HG03558 (cell line): ENCODE measurements around the gene SLC28A1.

ENCODE experiments used
- ATAC-seq: cut with Tn5 transposase; IDR thresholded peaks from one replicate; pipeline ENCODE4 v1.9.1; 2021; ENCODE audit warnings: moderate number of reproducible peaks; ENCODE audit not compliant: unreplicated experiment; ENCODE audit errors: extremely low read depth

Gene SLC28A1

DNA sequence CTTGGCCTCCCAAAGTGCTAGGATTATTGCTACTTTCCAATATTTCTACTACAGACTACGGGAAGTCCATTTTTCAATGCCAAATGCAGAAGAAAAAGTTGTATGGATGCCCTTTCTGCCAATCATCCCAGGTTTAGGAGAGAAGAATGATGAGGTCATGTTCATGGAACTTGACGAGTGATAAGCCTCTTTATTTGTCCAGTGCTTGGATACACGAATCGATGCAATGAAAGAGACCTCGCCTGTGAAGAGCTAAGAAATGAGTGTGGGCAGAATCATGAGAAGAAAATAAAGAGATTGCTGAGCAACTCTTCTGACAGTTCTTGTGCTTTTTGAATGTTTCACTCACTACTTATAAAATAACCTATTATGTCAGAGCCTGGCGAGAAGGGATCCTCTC, 996 bp upstream of the SLC28A1 start:
- ATAC-seq: no peak

DNA sequence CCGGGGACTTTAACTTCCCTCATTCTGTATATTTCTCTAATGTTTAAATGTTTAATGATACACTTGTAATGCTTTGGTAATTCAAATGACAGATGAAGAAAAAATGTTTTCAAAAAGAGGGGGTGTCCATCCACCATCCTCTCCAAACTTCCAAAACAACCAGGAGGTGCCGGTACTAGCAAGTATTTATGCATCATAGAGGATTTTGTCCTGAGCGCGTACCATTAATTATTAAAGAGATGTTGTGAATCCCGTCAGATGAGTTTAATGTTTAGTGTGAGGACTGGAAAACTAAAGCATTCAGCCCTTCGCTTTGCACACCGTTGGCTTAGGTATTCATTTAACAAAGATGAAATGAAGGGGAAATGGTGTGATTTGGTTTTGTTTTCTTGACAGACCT, 1.3 kb downstream of the SLC28A1 start:
- ATAC-seq: no peak

DNA sequence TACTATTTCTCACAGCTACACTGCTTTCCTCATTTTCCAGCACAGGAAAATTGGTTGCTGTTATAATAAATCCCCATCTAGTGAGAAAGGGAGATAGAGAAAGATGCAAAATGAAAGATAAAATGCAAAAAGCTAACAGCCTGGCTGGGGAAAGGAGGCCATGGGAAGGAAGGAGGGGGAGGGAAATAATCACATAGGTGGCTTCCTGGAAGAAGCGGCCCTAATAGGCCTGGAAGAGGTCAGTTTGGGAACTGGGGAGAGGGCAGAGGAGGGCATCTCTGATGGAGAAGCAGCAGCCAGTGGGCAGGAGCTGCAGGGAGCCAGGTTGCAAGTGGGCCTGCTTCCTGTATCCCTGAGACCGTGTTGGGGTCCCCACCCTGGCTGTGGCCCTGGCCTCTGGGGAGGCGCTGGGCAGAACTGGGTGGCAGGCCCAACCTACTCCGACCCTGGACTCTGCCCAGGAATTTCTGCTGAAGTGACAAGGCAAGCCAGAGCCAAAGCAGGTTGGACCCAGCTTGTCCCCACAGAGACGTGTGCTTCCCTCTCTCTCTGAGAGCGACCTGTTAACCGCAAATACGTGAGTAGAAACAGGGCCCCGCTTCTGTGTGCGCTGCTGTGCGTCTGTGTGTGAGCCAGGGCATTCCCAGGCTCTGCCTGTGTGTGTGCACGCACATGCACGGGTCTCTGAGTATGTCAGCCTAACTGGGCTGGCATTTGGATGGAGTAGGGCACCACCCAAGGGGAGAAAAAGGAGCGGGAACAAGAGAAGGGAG, 1.9 kb downstream of the SLC28A1 start:
- no peak for ATAC-seq

DNA sequence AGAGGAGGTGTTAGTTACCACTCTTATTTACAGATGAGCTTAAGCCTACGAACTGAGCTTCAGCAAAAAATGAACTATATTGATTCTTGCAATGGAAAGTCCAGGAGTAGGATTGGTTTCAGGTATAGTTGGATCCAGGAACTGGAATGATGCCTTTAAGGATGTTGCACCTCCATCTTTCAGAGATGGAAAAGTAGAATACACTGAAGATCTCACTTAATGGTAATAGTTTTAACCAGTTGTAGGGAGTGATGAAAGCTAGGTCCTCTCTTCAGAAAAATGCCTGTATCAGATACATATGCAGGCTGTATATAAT, 2.5 kb downstream of the SLC28A1 start:
- ATAC-seq: no peak

DNA sequence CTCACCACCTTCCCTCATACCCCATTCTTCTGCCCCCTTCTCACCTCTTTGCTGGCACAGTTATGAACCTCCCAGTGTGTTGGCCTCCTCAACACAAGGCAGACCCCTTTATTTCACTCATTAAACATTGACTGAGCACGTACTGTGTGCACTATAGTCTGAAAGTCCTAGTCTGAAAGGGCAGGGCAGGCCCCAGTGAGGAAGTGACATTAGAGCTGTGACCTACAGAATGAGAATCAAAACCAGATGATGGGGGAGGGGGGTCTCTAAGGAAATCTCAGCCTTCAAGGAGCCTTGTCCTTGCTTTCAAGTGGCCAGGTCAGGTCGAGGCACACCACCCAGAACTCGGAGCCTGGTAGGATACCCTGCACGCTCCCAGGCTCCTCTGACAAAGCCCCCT, 3.5 kb downstream of the SLC28A1 start:
- ATAC-seq: no peak

DNA sequence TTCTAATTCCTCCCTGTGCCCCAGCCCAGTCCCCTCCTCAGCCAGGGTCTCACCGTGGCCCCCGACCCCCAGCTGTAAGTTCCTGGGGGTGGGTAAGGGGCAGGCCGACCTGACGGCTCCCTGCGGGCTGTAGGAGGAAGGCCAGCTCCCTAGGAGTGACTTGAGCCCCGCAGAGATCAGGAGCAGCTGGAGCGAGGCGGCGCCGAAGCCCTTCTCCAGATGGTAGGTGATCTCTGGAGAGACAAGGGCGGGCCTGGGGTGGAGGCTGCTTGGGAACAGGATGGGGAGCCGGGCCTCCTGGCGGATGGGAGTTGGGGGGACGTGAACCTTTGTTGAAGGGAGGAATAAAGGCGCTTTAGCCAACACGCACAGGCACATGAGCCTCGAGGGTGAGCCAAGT, 4.2 kb downstream of the SLC28A1 start:
- ATAC-seq: no peak

DNA sequence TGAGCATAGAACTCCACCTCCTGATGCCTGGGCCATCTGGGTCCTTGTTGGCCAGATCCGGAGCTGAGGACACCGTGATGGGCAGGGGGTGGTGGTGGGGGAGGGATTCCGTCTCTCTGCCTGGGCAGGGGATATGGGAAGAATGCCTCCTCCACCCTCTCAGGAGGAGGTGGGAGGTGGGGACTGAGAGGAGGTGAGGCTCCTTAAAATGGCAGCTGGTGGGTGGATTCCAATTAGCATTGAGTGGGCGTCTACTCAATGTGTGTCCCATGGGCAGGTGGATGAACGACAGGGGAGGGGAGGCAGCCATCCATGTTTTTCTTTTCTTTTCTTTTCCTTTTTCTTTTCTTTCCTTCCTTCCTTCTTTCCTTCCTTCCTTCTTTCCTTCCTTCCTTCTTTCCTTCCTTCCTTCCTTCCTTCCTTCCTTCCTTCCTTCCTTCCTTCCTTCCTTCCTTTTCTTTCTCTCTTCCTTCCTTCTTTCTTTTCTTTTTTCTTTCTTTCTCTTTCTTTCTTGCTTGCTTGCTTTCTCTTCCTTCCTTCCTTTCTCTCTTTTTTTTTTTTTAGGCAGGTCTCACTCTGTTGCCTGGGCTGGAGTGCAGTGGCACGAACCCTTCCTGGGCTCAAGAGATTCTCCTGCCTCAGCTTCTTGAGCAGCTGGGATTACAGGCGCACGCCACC, 5.0 kb downstream of the SLC28A1 start:
- no peak for ATAC-seq

DNA sequence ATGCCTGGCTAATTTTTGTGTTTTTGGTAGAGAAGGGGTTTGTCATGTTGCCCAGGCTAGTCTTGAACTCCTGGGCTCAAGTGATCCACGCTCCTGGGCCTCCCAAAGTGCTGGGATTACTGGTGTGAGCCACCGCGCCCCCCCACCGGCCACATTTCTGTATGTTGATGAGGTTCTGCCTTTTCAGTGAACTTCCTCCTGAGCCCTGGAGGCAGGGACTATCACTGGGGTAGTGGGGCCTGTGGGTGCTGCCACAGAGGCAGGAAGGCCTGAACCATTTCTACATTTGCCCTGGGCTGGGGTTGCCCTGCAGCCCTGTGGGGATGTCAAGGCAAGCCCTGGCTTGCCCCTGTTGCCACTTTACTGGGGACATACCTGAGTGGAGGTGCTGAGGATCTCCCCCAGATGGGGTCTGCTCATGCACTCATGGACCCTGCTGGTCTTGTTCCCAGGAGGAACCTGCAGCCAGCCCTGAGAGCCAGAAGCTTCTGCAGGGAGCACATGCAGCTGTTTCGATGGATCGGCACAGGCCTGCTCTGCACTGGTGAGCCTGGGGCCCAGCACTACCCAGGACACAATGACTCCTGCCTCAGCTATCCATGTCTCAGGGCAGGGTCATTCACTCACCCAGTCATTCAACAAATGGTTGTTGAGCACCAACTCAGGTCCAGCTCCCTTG, 5.7 kb downstream of the SLC28A1 start:
- no peak for ATAC-seq

DNA sequence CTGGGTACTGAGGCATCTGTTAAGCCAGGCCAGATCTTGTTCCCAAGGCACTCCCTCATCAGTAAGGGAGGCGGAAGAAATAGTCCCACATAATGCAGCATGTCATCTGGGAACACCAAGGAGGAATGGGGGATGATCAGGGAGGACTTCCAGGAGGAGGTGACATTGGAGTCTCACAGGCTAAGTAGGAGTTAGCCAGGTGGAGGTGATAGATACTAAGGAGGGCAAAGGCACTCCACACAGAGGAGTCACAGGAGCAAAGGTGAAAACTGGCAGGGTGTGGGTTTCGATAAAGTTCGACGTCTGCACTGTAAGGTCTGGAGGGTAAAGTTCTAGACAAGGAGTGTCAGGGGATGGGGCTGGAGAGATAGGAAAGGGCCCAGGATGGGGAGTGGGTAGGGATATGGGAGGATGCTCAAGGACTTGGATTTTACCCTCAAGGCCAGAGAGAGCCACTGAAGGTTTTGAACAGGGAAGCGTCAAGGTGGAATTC, 6.3 kb downstream of the SLC28A1 start:
- no peak for ATAC-seq

DNA sequence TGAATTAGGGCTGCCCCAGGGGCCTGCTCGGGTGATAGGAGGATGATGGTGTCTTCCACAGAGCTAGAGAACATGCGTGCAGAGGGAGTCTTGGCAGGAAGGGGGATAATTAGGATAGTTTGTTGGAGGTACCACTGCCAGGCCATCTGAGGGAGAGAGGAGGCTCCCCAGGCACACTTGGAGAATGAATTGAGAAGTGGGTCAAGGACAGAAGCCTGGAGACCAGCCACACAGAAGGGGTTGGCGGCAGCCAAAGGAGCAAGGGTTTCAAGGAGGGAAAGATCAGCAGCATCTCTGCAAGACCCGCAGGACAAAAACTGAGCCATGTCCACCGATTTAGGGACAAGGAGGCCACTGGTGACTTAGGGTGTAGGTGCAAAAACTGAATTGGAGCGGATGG, 6.9 kb downstream of the SLC28A1 start:
- no peak for ATAC-seq

DNA sequence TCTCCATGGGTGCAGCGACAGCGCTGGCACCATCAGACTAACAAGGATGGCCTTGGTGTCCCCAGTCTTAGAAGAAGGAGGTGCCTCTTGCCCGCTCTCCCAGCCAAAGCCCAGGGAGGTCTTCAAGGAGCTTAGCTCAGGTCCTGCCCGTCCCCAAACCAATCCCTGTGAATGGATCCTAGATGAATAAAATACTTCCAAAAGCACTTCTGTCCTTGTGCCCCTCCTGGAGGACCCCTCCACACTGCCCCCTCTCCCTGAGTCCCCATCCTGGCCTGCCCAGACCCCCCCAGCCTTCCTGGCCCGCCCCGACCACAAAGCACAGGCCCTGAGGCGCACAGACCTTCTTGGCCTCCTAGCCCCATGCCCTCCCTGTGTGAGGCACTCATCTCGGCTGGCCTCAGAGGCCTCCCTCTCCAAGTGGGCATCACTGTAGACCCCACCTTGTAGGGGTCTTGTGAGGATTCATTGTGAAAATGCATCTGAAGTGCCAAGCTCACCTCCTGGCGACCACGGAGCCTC, 8.4 kb downstream of the SLC28A1 start:
- no peak for ATAC-seq

DNA sequence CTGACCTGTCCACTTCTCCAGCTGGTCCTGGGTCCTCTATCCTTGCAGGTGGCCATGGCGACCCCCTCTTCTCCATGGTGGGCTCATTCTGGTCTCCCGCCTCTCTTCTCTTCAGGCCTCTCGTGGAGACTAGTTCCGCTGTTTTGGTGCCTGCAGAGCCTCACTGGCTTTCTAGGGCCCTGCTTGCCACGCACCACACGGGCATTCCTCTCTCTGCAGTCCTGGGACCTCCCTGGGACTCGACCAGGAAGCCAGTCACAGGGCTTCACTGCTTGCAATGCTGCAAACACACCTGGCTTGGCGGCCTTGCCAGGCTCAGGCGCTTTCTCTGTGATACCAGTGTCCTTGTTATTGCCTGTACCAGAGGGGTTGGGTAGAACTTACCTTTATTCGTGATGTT, 9.1 kb downstream of the SLC28A1 start:
- no peak for ATAC-seq

DNA sequence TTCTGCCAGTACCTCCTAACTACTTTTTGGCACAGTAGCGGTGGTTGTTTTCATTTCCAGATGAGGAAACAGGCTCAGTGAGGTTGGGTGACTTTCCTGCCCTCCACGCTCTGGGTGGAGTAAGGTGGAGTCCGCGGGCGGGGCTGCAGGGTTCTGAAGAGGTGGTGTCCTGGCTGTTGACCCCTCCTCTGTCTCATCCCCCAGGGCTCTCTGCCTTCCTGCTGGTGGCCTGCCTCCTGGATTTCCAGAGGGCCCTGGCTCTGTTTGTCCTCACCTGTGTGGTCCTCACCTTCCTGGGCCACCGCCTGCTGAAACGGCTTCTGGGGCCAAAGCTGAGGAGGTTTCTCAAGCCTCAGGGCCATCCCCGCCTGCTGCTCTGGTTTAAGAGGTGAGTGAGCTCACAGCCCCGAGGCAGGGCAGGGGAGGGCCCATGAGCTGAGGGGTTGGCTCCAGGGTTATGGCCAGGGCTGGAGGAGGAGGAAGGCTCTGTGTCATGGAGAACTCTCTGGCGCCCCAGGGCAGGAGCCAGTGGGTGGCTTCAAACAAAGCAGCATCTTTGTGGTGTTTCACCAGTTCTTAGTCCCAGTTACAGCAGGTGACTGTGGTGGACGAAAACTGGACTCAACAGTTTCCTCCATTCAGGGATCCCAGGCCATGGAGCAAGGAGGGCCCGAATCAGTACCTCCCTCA, 10.4 kb downstream of the SLC28A1 start:
- no peak for ATAC-seq

DNA sequence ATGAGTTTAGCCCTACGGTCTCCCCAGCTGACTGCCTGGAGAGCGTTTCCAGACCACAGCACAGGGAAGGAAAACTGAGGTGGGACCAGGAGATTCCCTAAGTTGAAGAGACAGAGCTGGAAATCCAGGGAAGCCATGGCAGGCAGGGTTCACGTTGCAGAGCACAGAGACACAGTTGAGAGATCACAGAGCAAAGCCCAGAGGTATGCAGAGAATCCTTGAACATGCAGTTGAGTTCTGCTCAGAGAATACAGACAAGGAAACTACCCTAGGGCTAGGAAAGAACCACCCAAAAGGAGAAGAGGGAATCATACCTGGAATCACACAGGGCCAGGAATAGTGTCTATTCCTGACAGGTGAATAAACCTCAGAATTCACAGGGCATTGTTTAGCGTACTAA, 14.3 kb downstream of the SLC28A1 start:
- no peak for ATAC-seq

DNA sequence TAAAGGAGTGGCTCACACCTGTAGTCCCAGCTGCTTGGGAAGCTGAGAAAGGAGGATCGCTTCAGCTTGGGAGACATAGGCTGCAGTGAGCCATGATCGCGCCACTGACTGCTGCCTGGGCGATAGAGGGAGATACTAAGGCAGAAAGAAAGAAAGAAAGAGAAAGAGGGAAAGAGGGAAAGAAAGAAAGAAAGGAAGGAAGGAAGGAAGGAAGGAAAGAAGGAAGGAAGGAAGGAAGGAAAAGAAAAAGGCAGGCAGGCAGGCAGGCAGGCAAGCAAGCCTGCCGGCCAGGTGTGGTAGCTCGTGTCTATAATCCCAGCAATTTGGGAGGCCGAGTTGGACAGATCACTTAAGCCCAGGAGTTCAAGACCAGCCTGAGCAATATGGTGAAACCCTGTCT, 15.3 kb downstream of the SLC28A1 start:
- ATAC-seq: no peak

DNA sequence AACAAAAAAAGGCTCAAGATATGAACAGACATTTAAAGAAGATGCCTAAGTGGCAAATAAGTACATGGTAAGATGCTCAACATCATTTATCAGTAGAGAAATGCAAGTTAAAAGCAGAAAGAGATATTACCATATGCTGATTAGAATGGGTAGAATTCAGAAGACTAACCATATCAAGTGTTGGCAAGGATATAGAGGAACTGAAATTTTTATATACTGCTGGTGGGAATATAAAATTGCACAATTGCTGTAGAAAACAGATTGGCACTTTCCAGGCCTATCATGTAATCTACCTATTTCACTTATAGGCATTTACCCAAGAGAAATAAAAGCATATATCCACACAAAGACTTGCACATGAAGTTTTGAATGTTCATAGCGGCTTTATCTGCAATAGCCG, 17.1 kb downstream of the SLC28A1 start:
- no peak for ATAC-seq

DNA sequence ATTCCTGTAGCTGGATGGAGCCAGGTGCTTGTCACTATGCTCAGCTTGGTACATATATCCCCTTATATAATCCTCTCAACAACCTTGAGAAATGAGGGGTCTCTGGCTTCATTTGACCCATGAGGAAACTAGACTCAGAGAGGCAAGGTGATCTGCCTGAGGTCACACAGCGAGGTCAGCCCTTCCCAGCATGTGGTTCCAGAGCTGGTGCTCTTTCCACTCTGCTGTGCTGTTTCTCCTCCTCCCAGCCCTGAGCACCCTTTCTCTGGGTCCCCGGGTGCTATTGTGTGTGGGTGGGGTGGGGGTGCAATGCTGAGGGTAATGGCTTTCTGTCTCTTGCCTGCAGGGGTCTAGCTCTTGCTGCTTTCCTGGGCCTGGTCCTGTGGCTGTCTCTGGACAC, 19.3 kb downstream of the SLC28A1 start:
- no peak for ATAC-seq

DNA sequence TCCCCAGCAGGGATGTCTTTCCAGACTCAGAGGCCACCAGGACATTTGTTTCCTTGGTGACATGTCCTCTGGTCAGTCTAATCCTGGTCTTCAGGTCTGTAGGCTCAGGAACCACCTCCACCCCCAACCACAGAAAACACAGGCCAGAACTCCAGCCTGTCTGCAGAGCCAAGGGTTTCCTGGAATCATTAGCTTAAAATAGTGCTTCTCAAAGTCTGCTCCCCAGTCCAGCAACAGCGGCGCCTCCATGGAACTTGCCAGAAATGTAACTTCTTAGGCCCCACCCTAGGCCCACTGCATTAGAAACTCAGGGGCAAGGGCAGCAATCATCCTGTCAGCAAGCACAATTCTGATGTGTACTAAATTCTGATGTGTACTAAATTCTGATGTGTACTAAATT, 20.0 kb downstream of the SLC28A1 start:
- ATAC-seq: no peak

DNA sequence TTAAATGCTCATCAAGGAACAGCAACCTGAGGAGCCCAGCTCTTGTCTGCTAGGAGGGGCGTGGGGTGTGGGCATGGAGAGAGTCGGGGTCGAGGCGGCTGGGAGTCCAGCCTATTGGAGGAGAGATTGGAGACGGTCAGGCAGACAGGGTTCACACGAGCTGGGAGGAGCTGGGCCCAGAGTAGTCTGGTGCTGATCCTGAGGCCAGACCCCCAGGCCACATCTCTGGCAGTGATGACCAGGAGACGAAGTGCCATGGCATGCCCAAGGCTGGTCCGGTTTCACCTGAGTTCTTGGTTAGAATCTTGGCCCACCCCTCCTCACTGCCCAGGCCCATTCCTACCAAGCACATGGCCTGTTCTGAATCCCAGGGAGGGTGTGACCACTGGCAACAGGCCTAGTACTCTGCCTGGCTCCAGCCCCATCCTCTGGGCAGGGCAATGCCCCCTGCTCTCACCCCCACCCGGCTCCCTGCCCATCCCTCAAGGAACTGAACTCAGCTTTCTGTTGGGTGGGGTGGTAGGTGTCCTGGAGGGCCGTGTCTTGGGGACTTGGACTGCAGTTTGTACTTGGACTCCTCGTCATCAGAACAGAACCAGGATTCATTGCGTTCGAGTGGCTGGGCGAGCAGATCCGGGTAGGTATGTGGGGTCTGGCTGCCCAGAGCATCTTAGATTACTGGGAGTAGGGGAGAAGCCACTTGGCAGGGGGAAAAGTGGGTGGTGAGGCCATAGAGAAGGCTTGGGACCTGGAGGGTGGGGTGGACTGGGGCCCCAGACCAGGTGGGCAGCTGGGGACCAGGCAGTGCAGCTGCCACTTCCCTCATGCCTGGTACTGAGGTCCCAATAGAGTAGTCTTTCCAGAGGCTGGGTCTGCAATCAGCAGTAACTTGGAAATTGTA, 20.8 kb downstream of the SLC28A1 start:
- no peak for ATAC-seq

DNA sequence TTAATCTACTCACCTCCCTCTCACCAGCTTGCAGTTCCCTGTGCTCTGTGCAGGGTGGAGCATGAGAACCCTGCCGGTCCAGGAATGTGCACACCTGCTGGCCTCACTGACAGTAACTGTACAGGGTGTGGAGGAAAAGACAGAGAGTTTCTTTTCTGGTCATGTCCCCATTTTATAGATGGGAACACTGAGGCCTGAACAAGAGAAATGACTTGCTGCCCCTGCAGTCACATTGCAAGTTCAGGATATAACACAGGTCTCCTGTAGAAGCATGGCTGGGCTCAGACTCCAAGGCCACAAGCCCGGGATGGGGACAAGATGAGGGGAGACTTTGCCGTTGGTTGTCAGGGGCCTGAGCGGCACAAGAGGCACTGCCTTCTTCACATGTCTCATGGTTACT, 23.3 kb downstream of the SLC28A1 start:
- no peak for ATAC-seq
